Loucy (cell line): ENCODE data around the gene TNS4.
"Not testable (repeated sequence)": the region's sequence is repeated elsewhere in the genome, so short reads cannot be mapped to it uniquely, and the experiment has no call there.

ENCODE experiments used
- H2AFZ ChIP-seq: fragments of 200-600 bp; sonication (generic); 2 replicates; pipeline ENCODE4 v1.6.0; 2016; ENCODE audit warnings: antibody characterized with exemption, mild to moderate bottlenecking, low read length, moderate library complexity
- H3F3A ChIP-seq: fragments of 200-600 bp; 2 replicates; pipeline ENCODE4 v1.6.0; 2016; ENCODE audit warnings: antibody characterized with exemption, low read depth, mild to moderate bottlenecking
- H3K27me3 ChIP-seq: fragments of 200-600 bp; sonication (generic); 2 replicates; pipeline ENCODE4 v1.6.1; 2014; ENCODE audit warnings: low read length, mild to moderate bottlenecking; ENCODE audit not compliant: insufficient read depth, poor library complexity, severe bottlenecking
- H3K36me3 ChIP-seq: fragments of 200-600 bp; sonication (generic); 2 replicates; pipeline ENCODE4 v1.6.1; 2016; ENCODE audit warnings: low read length; ENCODE audit not compliant: insufficient read depth
- H3K4me1 ChIP-seq: fragments of 200-600 bp; sonication (generic); 2 replicates; pipeline ENCODE4 v1.5.1; 2014; ENCODE audit warnings: low read length, mild to moderate bottlenecking; ENCODE audit not compliant: insufficient read depth, poor library complexity, severe bottlenecking
- H3K4me2 ChIP-seq: fragments of 200-600 bp; sonication (generic); 2 replicates; pipeline ENCODE4 v1.6.0; 2014; ENCODE audit warnings: antibody characterized with exemption, low read length, low read depth, mild to moderate bottlenecking; ENCODE audit not compliant: poor library complexity, severe bottlenecking
- H3K4me3 ChIP-seq: fragments of 200-600 bp; sonication (generic); 2 replicates; pipeline ENCODE4 v1.5.1; 2014; ENCODE audit warnings: low read length, mild to moderate bottlenecking, mixed read lengths; ENCODE audit not compliant: poor library complexity, severe bottlenecking
- H3K79me2 ChIP-seq: fragments of 200-600 bp; sonication (generic); 2 replicates; pipeline ENCODE4 v1.6.1; 2014; ENCODE audit warnings: low read length; ENCODE audit not compliant: insufficient read depth
- H3K9ac ChIP-seq: fragments of 200-600 bp; sonication (generic); 2 replicates; pipeline ENCODE4 v1.6.0; 2014; ENCODE audit warnings: mild to moderate bottlenecking, low read depth, low read length, moderate library complexity; ENCODE audit not compliant: poor library complexity, severe bottlenecking
- H3K9me2 ChIP-seq: fragments of 200-600 bp; sonication (generic); replicated peaks from 2 replicates; pipeline ENCODE4 v1.6.1; 2016; ENCODE audit warnings: low read depth, low read length, mixed read lengths
- H3K9me3 ChIP-seq: fragments of 200-600 bp; sonication (generic); 2 replicates; pipeline ENCODE4 v1.6.1; 2014; ENCODE audit warnings: mild to moderate bottlenecking, antibody characterized with exemption, low read length, low read depth; ENCODE audit not compliant: insufficient read depth
- H4K20me1 ChIP-seq: fragments of 200-600 bp; sonication (generic); 2 replicates; pipeline ENCODE4 v1.6.0; 2014; ENCODE audit warnings: antibody characterized with exemption, low read length, mild to moderate bottlenecking; ENCODE audit not compliant: insufficient read depth, poor library complexity, severe bottlenecking
- CTCF ChIP-seq: fragments of 200-600 bp; sonication (generic); conservative IDR thresholded peaks from 2 replicates; pipeline ENCODE4 v1.5.1; 2014; ENCODE audit warnings: mild to moderate bottlenecking, antibody characterized with exemption, low read length
- EZH2phosphoT487 ChIP-seq: fragments of 200-600 bp; IDR thresholded peaks from 2 replicates; pipeline ENCODE4 v1.6.1; 2018; ENCODE audit warnings: antibody characterized with exemption, mild to moderate bottlenecking, moderate library complexity, borderline replicate concordance

TNS4 gene

DNA sequence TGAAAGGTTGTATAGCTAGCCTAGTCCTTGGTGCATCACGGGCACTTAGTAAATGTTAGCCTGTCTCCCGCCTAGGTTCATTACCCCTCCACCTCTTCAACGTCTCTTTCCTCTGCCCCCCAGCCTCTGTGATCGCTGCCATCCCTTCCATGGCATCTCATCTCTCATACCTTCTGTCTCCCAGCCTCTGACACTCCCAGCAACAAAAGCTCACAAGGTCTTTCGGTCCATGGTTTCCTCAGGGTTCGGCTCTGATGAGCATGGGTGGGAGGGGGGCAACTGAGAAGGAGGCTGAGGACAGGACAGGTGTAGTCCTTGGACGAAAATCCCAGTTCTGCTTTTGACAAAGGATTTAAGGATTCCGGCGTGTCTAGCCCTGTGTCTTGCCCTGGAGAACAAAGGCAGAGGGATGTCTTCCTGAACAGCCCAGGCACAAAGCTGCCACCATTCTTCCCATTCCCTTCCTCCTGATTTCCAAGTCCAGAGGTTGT is 47.1 kb upstream of the TNS4 start:
- peak overlapping the region; percentile 91 for H3K9ac ChIP-seq
- no peaks in the 10 kb centered on the region for H3F3A ChIP-seq
- no peaks in the 10 kb centered on the region for H4K20me1 ChIP-seq
- H2AFZ ChIP-seq, result no peak overlapping the region
- TF ChIP-seq CTCF (no peak), EZH2phosphoT487 (no peak)
- no peaks in the 10 kb centered on the region for H3K9me3 ChIP-seq
- H3K9me2 ChIP-seq, result no peaks in the 10 kb centered on the region
- no peaks in the 10 kb centered on the region for H3K79me2 ChIP-seq
- H3K4me2 ChIP-seq, result no peak overlapping the region
- peaks cover 35% of the 10 kb centered on the region for H3K4me1 ChIP-seq
- no peaks in the 10 kb centered on the region for H3K27me3 ChIP-seq
- no peak overlapping the region for H3K4me3 ChIP-seq
- H3K36me3 ChIP-seq, result no peaks in the 10 kb centered on the region

DNA sequence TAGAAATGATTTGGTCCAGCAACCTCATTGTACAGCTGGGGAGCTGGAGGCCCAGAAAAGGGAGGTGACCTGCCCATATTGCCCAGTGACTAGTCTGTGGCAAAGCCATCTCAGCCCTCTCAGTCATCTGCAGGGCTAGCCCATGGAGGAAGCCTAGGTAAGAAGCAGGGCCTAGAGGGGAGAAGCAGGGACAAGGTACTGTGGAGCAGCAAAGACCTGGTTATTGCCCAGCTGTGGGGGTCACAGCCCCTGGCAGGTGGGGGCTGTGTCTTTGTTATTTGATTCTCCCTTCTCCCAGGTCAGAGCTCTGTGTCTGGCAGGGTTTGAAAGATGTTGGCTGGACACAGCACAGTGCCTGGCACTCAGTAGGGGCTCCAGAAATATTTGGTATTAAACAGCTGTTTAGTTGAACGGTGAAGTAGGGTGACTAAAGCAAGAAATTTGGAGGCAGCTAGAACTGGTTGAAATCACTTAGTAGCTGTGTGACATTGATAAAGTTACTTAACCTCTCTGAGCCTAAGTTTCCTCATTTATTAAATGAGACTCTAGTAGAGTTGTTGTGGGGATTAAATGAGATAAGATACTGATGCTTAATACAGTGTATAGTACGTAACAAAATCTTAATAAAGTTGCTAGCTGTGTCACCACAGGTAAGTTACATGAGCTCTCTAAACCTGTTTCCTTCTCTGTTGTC is 46.5 kb upstream of the TNS4 start:
- TF ChIP-seq CTCF (no peak), EZH2phosphoT487 (no peak)
- H3K9me3 ChIP-seq, result no peaks in the 10 kb centered on the region
- peak overlapping the region; percentile 0; the same call in 1 of the 2 replicates for H2AFZ ChIP-seq
- H3K27me3 ChIP-seq, result no peaks in the 10 kb centered on the region
- peak overlapping the region; percentile 91 for H3K9ac ChIP-seq
- H3K79me2 ChIP-seq, result no peaks in the 10 kb centered on the region
- peak overlapping the region; percentile 66 for H3K4me2 ChIP-seq
- peaks cover 35% of the 10 kb centered on the region for H3K4me1 ChIP-seq
- no peaks in the 10 kb centered on the region for H4K20me1 ChIP-seq
- no peaks in the 10 kb centered on the region for H3F3A ChIP-seq
- H3K36me3 ChIP-seq, result no peaks in the 10 kb centered on the region
- H3K9me2 ChIP-seq, result no peaks in the 10 kb centered on the region
- peak overlapping the region; percentile 35 for H3K4me3 ChIP-seq

DNA sequence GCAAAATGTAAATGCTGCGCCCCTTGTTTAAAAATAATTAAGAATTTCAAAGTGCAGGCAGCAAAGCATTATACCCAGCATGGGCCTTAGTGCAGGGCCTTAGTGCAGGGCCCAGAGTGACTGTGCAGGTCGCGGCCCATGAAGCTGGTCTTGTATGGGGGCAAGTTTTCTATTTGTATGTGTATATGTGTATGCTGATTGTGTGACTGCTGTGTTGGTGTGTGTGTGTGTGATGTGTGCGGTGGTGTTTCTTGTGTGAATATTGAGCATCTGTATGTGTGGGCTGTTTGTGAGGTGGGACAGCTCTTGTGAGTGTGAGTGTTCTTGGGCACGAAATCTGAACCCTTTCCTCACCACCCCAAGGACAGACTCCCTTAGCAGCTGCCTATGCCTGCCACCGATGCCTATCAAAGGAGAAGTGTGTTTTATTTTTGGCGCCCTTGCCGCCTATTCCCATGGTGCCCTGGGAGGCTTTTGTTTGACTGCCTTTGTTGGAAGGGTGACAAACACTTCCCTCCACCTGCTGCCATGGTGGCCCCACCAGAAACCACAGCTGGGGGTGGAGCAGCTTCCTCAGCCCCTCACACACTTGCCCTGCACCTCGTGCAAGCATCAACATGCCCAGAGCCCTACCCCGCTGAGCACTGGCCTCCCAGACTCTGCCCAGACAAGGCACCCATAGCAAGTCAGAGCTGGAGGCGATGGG is 45.8 kb upstream of the TNS4 start:
- no peaks in the 10 kb centered on the region for H3K9me2 ChIP-seq
- peak overlapping the region; percentile 91 for H3K9ac ChIP-seq
- H3K4me2 ChIP-seq, result peak overlapping the region; percentile 66
- no peaks in the 10 kb centered on the region for H3K36me3 ChIP-seq
- H3F3A ChIP-seq, result no peaks in the 10 kb centered on the region
- TF ChIP-seq CTCF, result no peak
- TF ChIP-seq EZH2phosphoT487, result no peak
- no peaks in the 10 kb centered on the region for H3K9me3 ChIP-seq
- H3K27me3 ChIP-seq, result no peaks in the 10 kb centered on the region
- peak overlapping the region; percentile 35 for H3K4me3 ChIP-seq
- peak overlapping the region; percentile 0; the same call in 1 of the 2 replicates for H2AFZ ChIP-seq
- H4K20me1 ChIP-seq, result no peaks in the 10 kb centered on the region
- H3K4me1 ChIP-seq, result peaks cover 41% of the 10 kb centered on the region
- no peaks in the 10 kb centered on the region for H3K79me2 ChIP-seq

DNA sequence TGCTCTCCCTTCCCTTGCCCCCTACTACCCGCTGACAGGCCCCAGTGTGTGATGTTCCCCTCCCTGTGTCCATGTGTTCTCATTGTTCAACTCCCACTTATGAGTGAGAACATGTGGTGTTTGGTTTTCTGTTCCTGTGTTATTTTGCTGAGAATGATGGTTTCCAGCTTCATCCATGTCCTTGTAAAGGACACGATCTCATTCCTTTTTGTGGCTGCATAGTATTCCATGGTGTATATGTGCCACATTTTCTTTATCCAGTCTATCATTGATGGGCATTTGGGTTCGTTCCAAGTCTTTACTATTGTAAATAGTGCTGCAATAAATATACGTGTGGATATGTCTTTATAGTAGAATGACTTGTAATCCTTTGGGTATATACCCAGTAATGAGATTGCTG is 45.1 kb upstream of the TNS4 start:
- H3F3A ChIP-seq, H3K4me2 ChIP-seq, H2AFZ ChIP-seq, H4K20me1 ChIP-seq, H3K9me2 ChIP-seq, H3K4me3 ChIP-seq, H3K27me3 ChIP-seq, H3K79me2 ChIP-seq, H3K9me3 ChIP-seq, H3K36me3 ChIP-seq: not testable (repeated sequence)
- peaks cover 49% of the 10 kb centered on the region for H3K4me1 ChIP-seq
- H3K9ac ChIP-seq, result peak overlapping the region; percentile 91
